HCT116 (cell line): Measurements from ENCODE around the gene NOXRED1. TPM values are rescaled to one million over a fixed set of nuclear protein-coding genes. Genes with fewer than 3 reads are reported as not detected.

Experiments
- ATAC-seq: fragments of 200-7000 bp; cut with Tn5 transposase; 2 replicates; pipeline ENCODE4 v1.9.1; 2020; ENCODE audit warnings: mild to moderate bottlenecking, moderate library complexity
- BruUV-seq: library from RNA; stranded (reverse); fragments of 400-500 nt; replicated peaks from 2 replicates; lab custom pipeline; 2021; lab: Mats Ljungman, UMichigan
- CTCF ChIA-PET: fragments of 300-600 bp; sonication (Branson Sonifier 250); formaldehyde crosslinking; loops from one replicate; lab custom pipeline; 2021; ENCODE audit warnings: antibody characterized with exemption; lab: Charles Lee
- POLR2A ChIA-PET: fragments of 300-600, 350-600 bp; sonication (Branson Sonifier 250); formaldehyde crosslinking; loops from one replicate; lab custom pipeline; 2021; ENCODE audit warnings: antibody characterized with exemption; lab: Charles Lee
- RAD21 ChIA-PET, 2 experiments: fragments of 300-600 bp; sonication (Branson Sonifier 250); formaldehyde crosslinking; loops; one replicate each; lab custom pipeline; 2023; ENCODE audit warnings: low total read pairs in 2 of 2; ENCODE audit not compliant: uncharacterized antibody in 2 of 2, unreplicated experiment in 2 of 2, low non-redundant PET in 1 of 2; lab: Charles Lee
- DNase-seq: peaks from one replicate; pipeline ENCODE4 v3.0.0-alpha.2; 2010; ENCODE audit warnings: low read depth, low spot score
- H2AFZ ChIP-seq: fragments of 200-600 bp; shearing (Covaris generic), sonication (generic); 2 replicates; pipeline ENCODE4 v1.6.1; 2017; ENCODE audit warnings: low read depth, mixed run types, mixed read lengths, antibody characterized with exemption, low read length; ENCODE audit not compliant: poor library complexity, severe bottlenecking
- H3K27ac ChIP-seq: 2 replicates; pipeline ENCODE4 v1.5.1; 2012; ENCODE audit warnings: low read depth, low read length
- H3K27me3 ChIP-seq: fragments of 200-600 bp; sonication (generic); 2 replicates; pipeline ENCODE4 v1.6.1; 2016; ENCODE audit warnings: mixed run types, low read length, mixed read lengths; ENCODE audit not compliant: insufficient read depth
- H3K36me3 ChIP-seq, 2 experiments: fragments of 200-500 bp in 1 of 2; fragments of 200-600 bp in 1 of 2; sonication (Bioruptor generic) in 1 of 2; sonication (generic) in 1 of 2; 2 replicates each; pipeline versions ENCODE4 v1.5.1 to v1.6.1; 2014 to 2016; ENCODE audit warnings: low read length in 2 of 2, inconsistent platforms in 1 of 2, mixed read lengths in 1 of 2, mixed run types in 1 of 2; ENCODE audit not compliant: insufficient read depth in 2 of 2, control insufficient read depth in 1 of 2
- H3K4me1 ChIP-seq, 2 experiments: fragments of 200-600 bp in 1 of 2; sonication (generic) in 1 of 2; 2 replicates each; pipeline versions ENCODE4 v1.5.1 to v1.6.1; 2012 to 2017; ENCODE audit warnings: low read length in 2 of 2, inconsistent platforms in 1 of 2, mild to moderate bottlenecking in 1 of 2, mixed read lengths in 1 of 2, mixed run types in 1 of 2, moderate library complexity in 1 of 2; ENCODE audit not compliant: insufficient read depth in 2 of 2, control insufficient read depth in 1 of 2
- H3K4me2 ChIP-seq: fragments of 200-600 bp; sonication (generic); 2 replicates; pipeline ENCODE4 v1.6.1; 2017; ENCODE audit warnings: mixed run types, low read length, mixed read lengths
- H3K4me3 ChIP-seq, 2 experiments: fragments of 200-600 bp in 1 of 2; sonication (generic) in 1 of 2; replicated peaks in 1 of 2; 2 replicates each; pipeline ENCODE4 v1.5.1; 2011 to 2016; ENCODE audit warnings: low read length in 2 of 2, control low read depth in 1 of 2, low read depth in 1 of 2, mild to moderate bottlenecking in 1 of 2, mixed read lengths in 1 of 2, mixed run types in 1 of 2
- H3K79me2 ChIP-seq: fragments of 200-600 bp; sonication (generic); 2 replicates; pipeline ENCODE4 v1.6.1; 2017; ENCODE audit warnings: mild to moderate bottlenecking, mixed run types, low read length, moderate library complexity, mixed read lengths; ENCODE audit not compliant: insufficient read depth
- H3K9ac ChIP-seq: fragments of 200-600 bp; sonication (generic); 2 replicates; pipeline ENCODE4 v1.6.1; 2016; ENCODE audit warnings: low read length, mixed read lengths
- H3K9me2 ChIP-seq: fragments of 200-600 bp; sonication (generic), shearing (Covaris generic); 2 replicates; pipeline ENCODE4 v1.6.1; 2017; ENCODE audit warnings: mixed run types, mild to moderate bottlenecking, moderate library complexity; ENCODE audit not compliant: insufficient read depth
- H3K9me3 ChIP-seq, 2 experiments: fragments of 200-500 bp in 1 of 2; fragments of 200-600 bp in 1 of 2; sonication (Bioruptor generic) in 1 of 2; sonication (generic) in 1 of 2; 2 replicates each; pipeline ENCODE4 v1.6.1; 2014 to 2017; ENCODE audit warnings: low read length in 2 of 2, mixed read lengths in 2 of 2, inconsistent platforms in 1 of 2, low read depth in 1 of 2, mild to moderate bottlenecking in 1 of 2, mixed run types in 1 of 2, moderate library complexity in 1 of 2; ENCODE audit not compliant: control insufficient read depth in 1 of 2, insufficient read depth in 1 of 2
- H4K20me1 ChIP-seq: fragments of 200-600 bp; sonication (generic), shearing (Covaris generic); 2 replicates; pipeline ENCODE4 v1.6.1; 2017; ENCODE audit warnings: mixed run types, mild to moderate bottlenecking, moderate library complexity; ENCODE audit not compliant: insufficient read depth
- ATF3 ChIP-seq: IDR thresholded peaks from 2 replicates; pipeline ENCODE4 v1.6.1; 2012
- CBX3 ChIP-seq: IDR thresholded peaks from 2 replicates; pipeline ENCODE4 v1.6.1; 2012; ENCODE audit warnings: low read depth
- CEBPB ChIP-seq: IDR thresholded peaks from 2 replicates; pipeline ENCODE4 v1.6.1; 2012; ENCODE audit warnings: low read depth
- CTCF ChIP-seq, 3 experiments: fragments of 200-600 bp in 1 of 3; sonication (generic) in 1 of 3; IDR thresholded peaks in 2 of 3; conservative IDR thresholded peaks in 1 of 3; 2 replicates each; pipeline ENCODE4 v1.5.1; 2012 to 2017; ENCODE audit warnings: low read depth in 2 of 3, low read length in 2 of 3, antibody characterized with exemption in 1 of 3, borderline replicate concordance in 1 of 3, control low read depth in 1 of 3, mild to moderate bottlenecking in 1 of 3, mixed read lengths in 1 of 3, mixed run types in 1 of 3, moderate library complexity in 1 of 3; ENCODE audit not compliant: insufficient read depth in 1 of 3
- EGR1 ChIP-seq: IDR thresholded peaks from 2 replicates; pipeline ENCODE4 v1.6.1; 2012; ENCODE audit warnings: low read depth
- ELF1 ChIP-seq: IDR thresholded peaks from 2 replicates; pipeline ENCODE4 v1.6.1; 2012; ENCODE audit warnings: low read depth, borderline replicate concordance
- EZH2 ChIP-seq: fragments of 200-600 bp; sonication (generic); IDR thresholded peaks from 2 replicates; pipeline ENCODE4 v1.6.1; 2017; ENCODE audit warnings: antibody characterized with exemption, mixed run types
- EZH2phosphoT487 ChIP-seq: fragments of 200-600 bp; IDR thresholded peaks from 2 replicates; pipeline ENCODE4 v1.6.1; 2018; ENCODE audit warnings: antibody characterized with exemption, borderline replicate concordance
- FOSL1 ChIP-seq: IDR thresholded peaks from 2 replicates; pipeline ENCODE4 v1.6.1; 2012; ENCODE audit warnings: low read depth
- MAX ChIP-seq: IDR thresholded peaks from 2 replicates; pipeline ENCODE4 v1.6.1; 2012
- POLR2A ChIP-seq: IDR thresholded peaks from 2 replicates; pipeline ENCODE4 v1.7.0; 2011; ENCODE audit warnings: borderline replicate concordance; ENCODE audit not compliant: insufficient read depth, insufficient read length; ENCODE audit errors: extremely low read depth
- POLR2AphosphoS5 ChIP-seq: IDR thresholded peaks from 2 replicates; pipeline ENCODE4 v1.6.1; 2011; ENCODE audit warnings: mild to moderate bottlenecking, low read depth, low read length, moderate library complexity
- RAD21 ChIP-seq: IDR thresholded peaks from 2 replicates; pipeline ENCODE4 v1.6.1; 2012; ENCODE audit warnings: low read depth, mild to moderate bottlenecking
- SIN3A ChIP-seq: IDR thresholded peaks from 2 replicates; pipeline ENCODE4 v1.6.1; 2012; ENCODE audit warnings: low read depth
- SRF ChIP-seq: IDR thresholded peaks from 2 replicates; pipeline ENCODE4 v1.6.1; 2012; ENCODE audit warnings: low read depth
- YY1 ChIP-seq: IDR thresholded peaks from 2 replicates; pipeline ENCODE4 v1.6.1; 2011; ENCODE audit warnings: low read length, low read depth, moderate library complexity, mild to moderate bottlenecking; ENCODE audit not compliant: insufficient replicate concordance; ENCODE audit errors: extremely low read depth
- ZBTB33 ChIP-seq: IDR thresholded peaks from 2 replicates; pipeline ENCODE4 v1.6.1; 2011; ENCODE audit warnings: mild to moderate bottlenecking, low read length, moderate library complexity; ENCODE audit not compliant: insufficient replicate concordance; ENCODE audit errors: extremely low read depth
- ZFX ChIP-seq: fragments of 450-650 bp; IDR thresholded peaks from 2 replicates; pipeline ENCODE4 v1.6.1; 2017
- ZNF274 ChIP-seq: fragments of 200-500 bp; sonication (Bioruptor generic); IDR thresholded peaks from 2 replicates; pipeline ENCODE4 v1.6.1; 2014; ENCODE audit warnings: mild to moderate bottlenecking, low read depth, low read length, inconsistent platforms
- intact Hi-C: fragments of 100-400 bp; cut with micrococcal nuclease; formaldehyde crosslinking; loops from 2 replicates; pipeline ENCODE4 v1.10.0; 2022
- total RNA-seq: library from RNA; stranded (reverse); gene quantifications from one replicate; pipeline ENCODE4 v1.2.1, GENCODE V29; 2021; ENCODE audit not compliant: unreplicated experiment

NOXRED1 gene
- total RNA-seq, 1 experiment from 2014 or later = 0.66 TPM

- TF ChIP-seq CBX3 = no peak
- TF ChIP-seq EZH2phosphoT487 = no peak
- no peak for TF ChIP-seq YY1
Observed at GRCh38 chr14:77378701-77379100, 44.6 kb downstream of the NOXRED1 start (continued).

- ChIA-PET CTCF (interaction anchor here (0.7 to 1.4 kb wide), 3 partner anchors 56 to 226 kb away, joined by 4 to 5 read pairs (median 5); partner anchors contain the start of gene GSTZ1), RAD21 (no interaction called here), POLR2A (interaction anchor here (0.7 kb wide), 1 partner anchor 11 kb away, joined by 3 read pairs; no protein-coding TSS in a partner anchor)
- Histone ChIP-seq H2AFZ (peak overlapping the region; percentile 92), H3K79me2 (peaks cover 28% of the 10 kb centered on the region), H3K4me2 (peak overlapping the region; percentile 88), H4K20me1 (no peaks in the 10 kb centered on the region), H3K36me3 (no peaks in the 10 kb centered on the region), H3K9me2 (no peaks in the 10 kb centered on the region), H3K4me1 (peaks cover 12 to 16% of the 10 kb centered on the region in 2 experiments; a peak in 3 of 4 replicates), H3K9ac (peak overlapping the region; percentile 80), H3K9me3 (no peaks in the 10 kb centered on the region), H3K27ac (peak overlapping the region; percentile 95; the same call in 1 of the 2 replicates), H3K4me3 (peak overlapping the region; percentile 64 to 69), H3K27me3 (no peaks in the 10 kb centered on the region; the same call in 1 of the 2 replicates)
- DNase-seq = no peak
- intact Hi-C loops = loop anchor here (5.0 kb wide), 1 partner anchor 80 kb away; the partner anchor contains the start of genes AHSA1 and VIPAS39
- TF ChIP-seq ZNF274 = no peak
- TF ChIP-seq EGR1 = no peak
- no peak for TF ChIP-seq YY1
- TF ChIP-seq RAD21 = no peak
- TF ChIP-seq POLR2AphosphoS5 = no peak
- TF ChIP-seq ZFX = no peak
- no peak for TF ChIP-seq ATF3
- TF ChIP-seq FOSL1 = no peak
- no peak for TF ChIP-seq CTCF (IDR thresholded peaks at IDR 0.05 in 2 of 3, conservative IDR thresholded peaks at IDR 0.05 in 1 of 3; ENCODE audit: borderline replicate concordance in 1 of 3, insufficient read depth in 1 of 3, low read depth in 2 of 3, low read length in 2 of 3)
- TF ChIP-seq POLR2A = no peak
- no peak for TF ChIP-seq CEBPB
- TF ChIP-seq MAX = no peak
- no peak for TF ChIP-seq ZBTB33
- no peak for TF ChIP-seq SRF
- TF ChIP-seq SIN3A = no peak
- TF ChIP-seq EZH2phosphoT487 = no peak
- no peak for TF ChIP-seq EZH2
- TF ChIP-seq CBX3 = no peak
- no peak for TF ChIP-seq ELF1
- TSS peak; percentile 70 for BruUV-seq
- peak; percentile 14 for ATAC-seq
Observed at GRCh38 chr14:77377502-77377844, 45.9 kb downstream of the NOXRED1 start.
